ENCODE results near the gene SLC4A8.

SLC4A8 gene

GRCh38 chr12:51392556-51393237 is 31.9 kb upstream of the SLC4A8 start:
- DNase-seq (peak; percentile 72), ATAC-seq (ENCODE audit: insufficient read depth, low read depth) (0 out of 3 replicates have a peak, but pooled peaks have one; percentile 11)
- H3K36me3 ChIP-seq (ENCODE audit: insufficient read depth, low read length) = 0 out of 2 replicates have a peak, but pooled peaks cover 3% of the 10 kb centered on the region
- H3K4me3 ChIP-seq (ENCODE audit: low read depth in 1 of 2, low read length in 2 of 2) = peak overlapping the region in 1 of 2 experiments; percentile 90; a peak in 3 of 4 replicates
- H3K79me2 ChIP-seq (ENCODE audit: insufficient read depth, low read length) = peaks cover 31% of the 10 kb centered on the region
- TF ChIP-seq EZH2 (IDR thresholded peaks at IDR 0.05; ENCODE audit: borderline replicate concordance, low read depth, low read length, severe bottlenecking) (no peak), CTCF (IDR thresholded peaks at IDR 0.05; ENCODE audit: borderline replicate concordance, extremely low read depth, low read length, poor library complexity, severe bottlenecking) (no peak)
- no peaks in the 10 kb centered on the region for H3K9me3 ChIP-seq (ENCODE audit: insufficient read depth, low read length, severe bottlenecking)
- H2AFZ ChIP-seq (ENCODE audit: low read depth, low read length) = peak overlapping the region; percentile 30; the same call in 1 of the 2 replicates
- no peaks in the 10 kb centered on the region for H3K27me3 ChIP-seq (ENCODE audit: insufficient read depth, low read length, poor library complexity)
- no peaks in the 10 kb centered on the region for H4K20me1 ChIP-seq (ENCODE audit: insufficient read depth, low read length)
- H3K27ac ChIP-seq (ENCODE audit: low read length) = peak overlapping the region; percentile 58
- peak overlapping the region; percentile 75 for H3K9ac ChIP-seq (ENCODE audit: low read depth, low read length)
- H3K4me2 ChIP-seq (ENCODE audit: insufficient read depth, low read length) = peak overlapping the region; percentile 95
- H3K4me1 ChIP-seq (ENCODE audit: insufficient read depth, low read length) = peaks cover 77% of the 10 kb centered on the region

- no peak overlapping the region for H2AFZ ChIP-seq (ENCODE audit: low read depth, low read length)
- peak; percentile 45 for ATAC-seq (ENCODE audit: insufficient read depth, low read depth)
- H3K27ac ChIP-seq (ENCODE audit: low read length) = peak overlapping the region; percentile 52
- H3K4me2 ChIP-seq (ENCODE audit: insufficient read depth, low read length) = peak overlapping the region; percentile 95
- peaks cover 27% of the 10 kb centered on the region for H3K79me2 ChIP-seq (ENCODE audit: insufficient read depth, low read length)
- no peaks in the 10 kb centered on the region for H3K9me3 ChIP-seq (ENCODE audit: insufficient read depth, low read length, severe bottlenecking)
- peak overlapping the region; percentile 15; the same call in 1 of the 2 replicates for H3K9ac ChIP-seq (ENCODE audit: low read depth, low read length)
- H3K36me3 ChIP-seq (ENCODE audit: insufficient read depth, low read length) = 0 out of 2 replicates have a peak, but pooled peaks cover 3% of the 10 kb centered on the region
- H4K20me1 ChIP-seq (ENCODE audit: insufficient read depth, low read length) = no peaks in the 10 kb centered on the region
- no peaks in the 10 kb centered on the region for H3K27me3 ChIP-seq (ENCODE audit: insufficient read depth, low read length, poor library complexity)
- H3K4me1 ChIP-seq (ENCODE audit: insufficient read depth, low read length) = peaks cover 65% of the 10 kb centered on the region
- peak overlapping the region in 1 of 2 experiments; percentile 18; a peak in 1 of 4 replicates for H3K4me3 ChIP-seq (ENCODE audit: low read depth in 1 of 2, low read length in 2 of 2)
- TF ChIP-seq CTCF (IDR thresholded peaks at IDR 0.05; ENCODE audit: borderline replicate concordance, extremely low read depth, low read length, poor library complexity, severe bottlenecking) (no peak), EZH2 (IDR thresholded peaks at IDR 0.05; ENCODE audit: borderline replicate concordance, low read depth, low read length, severe bottlenecking) (no peak)
- peak; percentile 72 for DNase-seq
Measured at GRCh38 chr12:51393676-51394545, 30.7 kb upstream of the SLC4A8 start.

GRCh38 chr12:51395283-51396230 is 29.1 kb upstream of the SLC4A8 start:
- ATAC-seq (ENCODE audit: insufficient read depth, low read depth) = no peak
- Histone ChIP-seq H3K4me2 (ENCODE audit: insufficient read depth, low read length) (0 out of 2 replicates have a peak overlapping the region, but pooled peaks have one; percentile 12), H2AFZ (ENCODE audit: low read depth, low read length) (no peak overlapping the region), H3K9ac (ENCODE audit: low read depth, low read length) (0 out of 2 replicates have a peak overlapping the region, but pooled peaks have one; percentile 9), H3K4me3 (ENCODE audit: low read depth in 1 of 2, low read length in 2 of 2) (no peak overlapping the region), H3K4me1 (ENCODE audit: insufficient read depth, low read length) (peaks cover 50% of the 10 kb centered on the region), H3K79me2 (ENCODE audit: insufficient read depth, low read length) (peaks cover 18% of the 10 kb centered on the region), H3K27ac (ENCODE audit: low read length) (peak overlapping the region; percentile 32), H3K27me3 (ENCODE audit: insufficient read depth, low read length, poor library complexity) (no peaks in the 10 kb centered on the region), H3K9me3 (ENCODE audit: insufficient read depth, low read length, severe bottlenecking) (no peaks in the 10 kb centered on the region), H3K36me3 (ENCODE audit: insufficient read depth, low read length) (no peaks in the 10 kb centered on the region), H4K20me1 (ENCODE audit: insufficient read depth, low read length) (no peaks in the 10 kb centered on the region)
- DNase-seq = peak; percentile 49
- TF ChIP-seq EZH2 (IDR thresholded peaks at IDR 0.05; ENCODE audit: borderline replicate concordance, low read depth, low read length, severe bottlenecking) (no peak), CTCF (IDR thresholded peaks at IDR 0.05; ENCODE audit: borderline replicate concordance, extremely low read depth, low read length, poor library complexity, severe bottlenecking) (no peak)

Data from DND-41 (cell line).